ENCODE results near the gene ZNF385C. TPM values are rescaled to one million over a fixed set of nuclear protein-coding genes. Genes with fewer than 3 reads are reported as not detected.
"Not testable (repeated sequence)": the region's sequence is repeated elsewhere in the genome, so short reads cannot be mapped to it uniquely, and the experiment has no call there.

Gene ZNF385C
- total RNA-seq, 1 donor from 2014 or later = 0.16 TPM

GRCh38 chr17:42016941-42017865 lies 81.1 kb downstream of the ZNF385C start, which contains the start of gene DNAJC7:
Gene DNAJC7 (minus strand): TSS chr17:42017439. CDS start chr17:42017416, 23 bp downstream.
- Mint-ChIP-seq H3K4me3 (peak within 1 kb of the TSS; percentile 99), H3K4me1 (peaks cover 50% of the 10 kb centered on the region)

GRCh38 chr17:42016411-42016831 lies 81.9 kb downstream of the ZNF385C start:
- H3K4me1 Mint-ChIP-seq = peaks cover 54% of the 10 kb centered on the region
- peak overlapping the region; percentile 99 for H3K4me3 Mint-ChIP-seq
- peaks cover 19% of the 10 kb centered on the region for H3K36me3 Mint-ChIP-seq (ENCODE audit: low read depth)
- peak overlapping the region; percentile 96 for H3K27ac Mint-ChIP-seq
- peaks cover 4% of the 10 kb centered on the region for H3K9me3 Mint-ChIP-seq
- no peaks in the 10 kb centered on the region for H3K27me3 Mint-ChIP-seq
- intact Hi-C loops (cut with micrococcal nuclease) = loop anchor here (2.0 to 5.0 kb wide), 3 partner anchors 96 to 138 kb away; partner anchors contain the start of genes ACLY, DHX58 and RAB5C
- DNase-seq = peak; percentile 75

More at GRCh38 chr17:42016941-42017865, 81.1 kb downstream of the ZNF385C start, which contains the start of gene DNAJC7:
- Mint-ChIP-seq H3K27ac (peak within 1 kb of the TSS; percentile 96), H3K27me3 (no peaks in the 10 kb centered on the region), H3K9me3 (peaks cover 4% of the 10 kb centered on the region), H3K36me3 (ENCODE audit: low read depth) (peaks cover 21% of the 10 kb centered on the region)
- DNase-seq = peak; percentile 97
- intact Hi-C loops (cut with micrococcal nuclease) = loop anchor here (1.0 to 5.0 kb wide), 4 partner anchors 50 to 138 kb away; partner anchors contain the start of genes ACLY, DHX58 and RAB5C

GRCh38 chr17:42013740-42014139 lies 84.5 kb downstream of the ZNF385C start:
- peaks cover 52% of the 10 kb centered on the region for H3K4me1 Mint-ChIP-seq
- H3K4me3 Mint-ChIP-seq; H3K9me3 Mint-ChIP-seq; H3K27me3 Mint-ChIP-seq; DNase-seq; intact Hi-C loops (cut with micrococcal nuclease); H3K27ac Mint-ChIP-seq: not testable (repeated sequence)
- peaks cover 26% of the 10 kb centered on the region for H3K36me3 Mint-ChIP-seq (ENCODE audit: low read depth)

GRCh38 chr17:42012363-42012762 lies 85.9 kb downstream of the ZNF385C start:
- peaks cover 43% of the 10 kb centered on the region for H3K4me1 Mint-ChIP-seq
- H3K27me3 Mint-ChIP-seq; intact Hi-C loops (cut with micrococcal nuclease): not testable (repeated sequence)

GRCh38 chr17:42010898-42011516 lies 87.3 kb downstream of the ZNF385C start:
- peaks cover 23% of the 10 kb centered on the region for H3K36me3 Mint-ChIP-seq (ENCODE audit: low read depth)
- H3K4me1 Mint-ChIP-seq = peaks cover 39% of the 10 kb centered on the region
- no peaks in the 10 kb centered on the region for H3K9me3 Mint-ChIP-seq
- intact Hi-C loops (cut with micrococcal nuclease) = no loop called here
- H3K4me3 Mint-ChIP-seq = no peak overlapping the region
- peak overlapping the region; percentile 65 for H3K27ac Mint-ChIP-seq
- DNase-seq = no peak
- H3K27me3 Mint-ChIP-seq = no peaks in the 10 kb centered on the region

More at GRCh38 chr17:42012363-42012762, 85.9 kb downstream of the ZNF385C start:
- not testable (repeated sequence) for DNase-seq, H3K9me3 Mint-ChIP-seq, H3K4me3 Mint-ChIP-seq, H3K27ac Mint-ChIP-seq
- peaks cover 26% of the 10 kb centered on the region for H3K36me3 Mint-ChIP-seq (ENCODE audit: low read depth)

- intact Hi-C loops (cut with micrococcal nuclease) = not testable (repeated sequence)
- peaks cover 39% of the 10 kb centered on the region for H3K4me1 Mint-ChIP-seq
Measured at GRCh38 chr17:42010266-42010680, 88.0 kb downstream of the ZNF385C start.

GRCh38 chr17:42009170-42009569 lies 89.1 kb downstream of the ZNF385C start:
- Mint-ChIP-seq H3K27me3 (no peaks in the 10 kb centered on the region), H3K4me1 (peaks cover 36% of the 10 kb centered on the region), H3K27ac (peak overlapping the region; percentile 29), H3K9me3 (no peaks in the 10 kb centered on the region), H3K4me3 (no peak overlapping the region), H3K36me3 (ENCODE audit: low read depth) (peaks cover 23% of the 10 kb centered on the region)
- DNase-seq = no peak
- intact Hi-C loops (cut with micrococcal nuclease) = no loop called here

More at GRCh38 chr17:42010266-42010680, 88.0 kb downstream of the ZNF385C start:
- H3K27me3 Mint-ChIP-seq, DNase-seq, H3K4me3 Mint-ChIP-seq, H3K9me3 Mint-ChIP-seq: not testable (repeated sequence)
- H3K36me3 Mint-ChIP-seq (ENCODE audit: low read depth) = peaks cover 23% of the 10 kb centered on the region
- peak overlapping the region; percentile 65 for H3K27ac Mint-ChIP-seq

GRCh38 chr17:42005166-42005565 lies 93.1 kb downstream of the ZNF385C start:
- Mint-ChIP-seq H3K4me1 (peaks cover 24% of the 10 kb centered on the region), H3K36me3 (ENCODE audit: low read depth) (peaks cover 38% of the 10 kb centered on the region), H3K27me3 (no peaks in the 10 kb centered on the region), H3K4me3 (no peak overlapping the region), H3K9me3 (no peaks in the 10 kb centered on the region), H3K27ac (no peak overlapping the region)
- DNase-seq = no peak
- intact Hi-C loops (cut with micrococcal nuclease) = no loop called here

GRCh38 chr17:42002792-42003301 lies 95.4 kb downstream of the ZNF385C start:
- H3K36me3 Mint-ChIP-seq (ENCODE audit: low read depth) = peaks cover 38% of the 10 kb centered on the region
- intact Hi-C loops (cut with micrococcal nuclease) = no loop called here

GRCh38 chr17:42002175-42002791 lies 96.0 kb downstream of the ZNF385C start:
- Mint-ChIP-seq H3K9me3 (no peaks in the 10 kb centered on the region), H3K27me3 (no peaks in the 10 kb centered on the region), H3K27ac (no peak overlapping the region), H3K4me1 (peaks cover 19% of the 10 kb centered on the region), H3K36me3 (ENCODE audit: low read depth) (peaks cover 40% of the 10 kb centered on the region), H3K4me3 (no peak overlapping the region)
- no peak for DNase-seq
- intact Hi-C loops (cut with micrococcal nuclease) = no loop called here

More at GRCh38 chr17:42002792-42003301, 95.4 kb downstream of the ZNF385C start:
- no peak for DNase-seq
- H3K27ac Mint-ChIP-seq = no peak overlapping the region
- H3K9me3 Mint-ChIP-seq = no peaks in the 10 kb centered on the region
- no peak overlapping the region for H3K4me3 Mint-ChIP-seq
- H3K27me3 Mint-ChIP-seq = no peaks in the 10 kb centered on the region
- peaks cover 19% of the 10 kb centered on the region for H3K4me1 Mint-ChIP-seq

- no peak overlapping the region for H3K27ac Mint-ChIP-seq
- H3K27me3 Mint-ChIP-seq = no peaks in the 10 kb centered on the region
- H3K4me3 Mint-ChIP-seq = no peak overlapping the region
- peaks cover 20% of the 10 kb centered on the region for H3K4me1 Mint-ChIP-seq
- no peaks in the 10 kb centered on the region for H3K9me3 Mint-ChIP-seq
- peaks cover 41% of the 10 kb centered on the region for H3K36me3 Mint-ChIP-seq (ENCODE audit: low read depth)
- DNase-seq = no peak
- intact Hi-C loops (cut with micrococcal nuclease) = no loop called here
Measured at GRCh38 chr17:42001729-42002128, 96.5 kb downstream of the ZNF385C start.

GRCh38 chr17:42000413-42001133 lies 97.7 kb downstream of the ZNF385C start:
- Mint-ChIP-seq H3K4me3 (no peak overlapping the region), H3K36me3 (ENCODE audit: low read depth) (peaks cover 51% of the 10 kb centered on the region)

GRCh38 chr17:41998497-41998896 lies 99.8 kb downstream of the ZNF385C start:
- Mint-ChIP-seq H3K4me3 (no peak overlapping the region), H3K4me1 (peaks cover 23% of the 10 kb centered on the region), H3K36me3 (ENCODE audit: low read depth) (peaks cover 58% of the 10 kb centered on the region), H3K27ac (no peak overlapping the region), H3K27me3 (no peaks in the 10 kb centered on the region), H3K9me3 (no peaks in the 10 kb centered on the region)
- no peak for DNase-seq
- intact Hi-C loops (cut with micrococcal nuclease) = no loop called here

More at GRCh38 chr17:42000413-42001133, 97.7 kb downstream of the ZNF385C start:
- intact Hi-C loops (cut with micrococcal nuclease) = no loop called here
- Mint-ChIP-seq H3K9me3 (no peaks in the 10 kb centered on the region), H3K27me3 (no peaks in the 10 kb centered on the region), H3K4me1 (peaks cover 27% of the 10 kb centered on the region), H3K27ac (no peak overlapping the region)
- no peak for DNase-seq

Data from activated CD4-positive, alpha-beta T cell treated with anti-CD3 and anti-CD28 coated beads, Interleukin-2, amount 10 ng/mL, durations not matched to agents 24 days and 14 days (primary cell).